MG63 (cell line): ENCODE data around the gene MXRA7. TPM values are rescaled to one million over a fixed set of nuclear protein-coding genes. Genes with fewer than 3 reads are reported as not detected.

Experiments
- DNase-seq: peaks from one replicate; pipeline ENCODE4 v3.0.0-alpha.2; 2020
- H3K27me3 ChIP-seq: fragments of 250-450 bp; sonication (Bioruptor Pico); 2 replicates; pipeline ENCODE4 v1.5.1; 2020; ENCODE audit warnings: mild to moderate bottlenecking, moderate library complexity
- H3K36me3 ChIP-seq: fragments of 250-450 bp; sonication (Bioruptor Pico); 2 replicates; pipeline ENCODE4 v1.5.1; 2020; ENCODE audit warnings: mild to moderate bottlenecking, moderate library complexity
- H3K4me3 ChIP-seq: fragments of 250-450 bp; sonication (Bioruptor Pico); 2 replicates; pipeline ENCODE4 v1.5.1; 2020; ENCODE audit warnings: mild to moderate bottlenecking, moderate library complexity
- H3K9me3 ChIP-seq: fragments of 250-450 bp; sonication (Bioruptor Pico); 2 replicates; pipeline ENCODE4 v1.5.1; 2020; ENCODE audit warnings: mild to moderate bottlenecking, moderate library complexity
- total RNA-seq: library from RNA; depleted of rRNA; stranded (reverse); fragments of >200 nt; shearing (Covaris generic); gene quantifications from 2 replicates; pipeline ENCODE4 v1.2.3, GENCODE V29; 2014; ENCODE audit warnings: low replicate concordance

MXRA7 gene
- total RNA-seq, 1 experiment from 2014 or later: 65.4 TPM

GRCh38 chr17:76678330-76678729, 32.4 kb downstream of the MXRA7 start:
- Histone ChIP-seq H3K4me3 (no peak overlapping the region), H3K27me3 (no peaks in the 10 kb centered on the region), H3K9me3 (no peaks in the 10 kb centered on the region), H3K36me3 (peaks cover 12% of the 10 kb centered on the region)
- no peak for DNase-seq

GRCh38 chr17:76677406-76677805, 33.4 kb downstream of the MXRA7 start:
- Histone ChIP-seq H3K27me3 (no peaks in the 10 kb centered on the region), H3K9me3 (no peaks in the 10 kb centered on the region), H3K4me3 (no peak overlapping the region), H3K36me3 (peaks cover 10% of the 10 kb centered on the region)
- no peak for DNase-seq

GRCh38 chr17:76676629-76677028, 34.1 kb downstream of the MXRA7 start:
- Histone ChIP-seq H3K9me3 (no peaks in the 10 kb centered on the region), H3K4me3 (no peak overlapping the region), H3K27me3 (no peaks in the 10 kb centered on the region), H3K36me3 (peaks cover 7% of the 10 kb centered on the region)
- DNase-seq: no peak

GRCh38 chr17:76675648-76676047, 35.1 kb downstream of the MXRA7 start:
- Histone ChIP-seq H3K27me3 (no peaks in the 10 kb centered on the region), H3K9me3 (no peaks in the 10 kb centered on the region), H3K4me3 (no peak overlapping the region), H3K36me3 (no peaks in the 10 kb centered on the region; the same call in 1 of the 2 replicates)
- no peak for DNase-seq

- H3K9me3 ChIP-seq: no peaks in the 10 kb centered on the region
- H3K4me3 ChIP-seq: no peak overlapping the region
- no peaks in the 10 kb centered on the region for H3K27me3 ChIP-seq
- no peaks in the 10 kb centered on the region for H3K36me3 ChIP-seq
- no peak for DNase-seq
These were observed 36.2 kb downstream of the MXRA7 start for GRCh38 chr17:76674600-76674999.

GRCh38 chr17:76673729-76674128, 37.0 kb downstream of the MXRA7 start:
- Histone ChIP-seq H3K4me3 (no peak overlapping the region), H3K9me3 (no peaks in the 10 kb centered on the region), H3K27me3 (no peaks in the 10 kb centered on the region), H3K36me3 (no peaks in the 10 kb centered on the region)
- DNase-seq: no peak

GRCh38 chr17:76672892-76673291, 37.9 kb downstream of the MXRA7 start:
- Histone ChIP-seq H3K4me3 (no peak overlapping the region), H3K9me3 (no peaks in the 10 kb centered on the region), H3K36me3 (no peaks in the 10 kb centered on the region), H3K27me3 (no peaks in the 10 kb centered on the region)
- no peak for DNase-seq

GRCh38 chr17:76672270-76672851, 38.4 kb downstream of the MXRA7 start:
- no peak for DNase-seq
- no peaks in the 10 kb centered on the region for H3K36me3 ChIP-seq
- peak overlapping the region; percentile 83 for H3K4me3 ChIP-seq
- H3K27me3 ChIP-seq: no peaks in the 10 kb centered on the region
- H3K9me3 ChIP-seq: no peaks in the 10 kb centered on the region

GRCh38 chr17:76671912-76672262, 38.9 kb downstream of the MXRA7 start:
- H3K36me3 ChIP-seq: no peaks in the 10 kb centered on the region
- H3K27me3 ChIP-seq: no peaks in the 10 kb centered on the region
- peak overlapping the region; percentile 83 for H3K4me3 ChIP-seq
- H3K9me3 ChIP-seq: no peaks in the 10 kb centered on the region
- DNase-seq: no peak

GRCh38 chr17:76671123-76671911, 39.4 kb downstream of the MXRA7 start:
- no peaks in the 10 kb centered on the region for H3K27me3 ChIP-seq
- H3K4me3 ChIP-seq: peak overlapping the region; percentile 83
- peak; percentile 100 for DNase-seq
- H3K36me3 ChIP-seq: no peaks in the 10 kb centered on the region
- no peaks in the 10 kb centered on the region for H3K9me3 ChIP-seq

GRCh38 chr17:76670718-76671122, 40.0 kb downstream of the MXRA7 start:
- no peak for DNase-seq
- Histone ChIP-seq H3K9me3 (no peaks in the 10 kb centered on the region), H3K36me3 (no peaks in the 10 kb centered on the region), H3K4me3 (no peak overlapping the region), H3K27me3 (no peaks in the 10 kb centered on the region)

GRCh38 chr17:76670020-76670717, 40.6 kb downstream of the MXRA7 start:
- no peaks in the 10 kb centered on the region for H3K27me3 ChIP-seq
- H3K4me3 ChIP-seq: no peak overlapping the region
- no peaks in the 10 kb centered on the region for H3K9me3 ChIP-seq
- H3K36me3 ChIP-seq: no peaks in the 10 kb centered on the region
- DNase-seq: no peak

GRCh38 chr17:76667786-76668453, 42.8 kb downstream of the MXRA7 start:
- no peaks in the 10 kb centered on the region for H3K36me3 ChIP-seq
- no peak for DNase-seq
- no peaks in the 10 kb centered on the region for H3K9me3 ChIP-seq
- H3K27me3 ChIP-seq: no peaks in the 10 kb centered on the region
- H3K4me3 ChIP-seq: no peak overlapping the region

GRCh38 chr17:76667491-76667755, 43.3 kb downstream of the MXRA7 start:
- no peaks in the 10 kb centered on the region for H3K27me3 ChIP-seq
- DNase-seq: no peak
- no peaks in the 10 kb centered on the region for H3K9me3 ChIP-seq
- H3K36me3 ChIP-seq: no peaks in the 10 kb centered on the region
- H3K4me3 ChIP-seq: no peak overlapping the region

- H3K4me3 ChIP-seq: no peak overlapping the region
- H3K27me3 ChIP-seq: no peaks in the 10 kb centered on the region
- H3K9me3 ChIP-seq: no peaks in the 10 kb centered on the region
- H3K36me3 ChIP-seq: no peaks in the 10 kb centered on the region
- no peak for DNase-seq
These were observed 50.1 kb downstream of the MXRA7 start for GRCh38 chr17:76660656-76661042.

GRCh38 chr17:76659928-76660655, 50.7 kb downstream of the MXRA7 start:
- peak; percentile 36 for DNase-seq
- no peaks in the 10 kb centered on the region for H3K27me3 ChIP-seq
- H3K4me3 ChIP-seq: no peak overlapping the region
- H3K9me3 ChIP-seq: no peaks in the 10 kb centered on the region
- H3K36me3 ChIP-seq: no peaks in the 10 kb centered on the region

GRCh38 chr17:76658242-76658662, 52.5 kb downstream of the MXRA7 start:
- Histone ChIP-seq H3K4me3 (no peak overlapping the region), H3K9me3 (no peaks in the 10 kb centered on the region), H3K36me3 (no peaks in the 10 kb centered on the region), H3K27me3 (no peaks in the 10 kb centered on the region)
- no peak for DNase-seq
